NCI-H2081 treated with DMSO at 0.1 percent for 48 hours (cell line): ENCODE data around the gene TBX1.
"Not testable (repeated sequence)": the region's sequence is repeated elsewhere in the genome, so short reads cannot be mapped to it uniquely, and the experiment has no call there.

Experiments used
- DNase-seq: peaks from one replicate; lab custom pipeline; 2025; lab: John Stamatoyannopoulos, UW

Gene TBX1

DNA sequence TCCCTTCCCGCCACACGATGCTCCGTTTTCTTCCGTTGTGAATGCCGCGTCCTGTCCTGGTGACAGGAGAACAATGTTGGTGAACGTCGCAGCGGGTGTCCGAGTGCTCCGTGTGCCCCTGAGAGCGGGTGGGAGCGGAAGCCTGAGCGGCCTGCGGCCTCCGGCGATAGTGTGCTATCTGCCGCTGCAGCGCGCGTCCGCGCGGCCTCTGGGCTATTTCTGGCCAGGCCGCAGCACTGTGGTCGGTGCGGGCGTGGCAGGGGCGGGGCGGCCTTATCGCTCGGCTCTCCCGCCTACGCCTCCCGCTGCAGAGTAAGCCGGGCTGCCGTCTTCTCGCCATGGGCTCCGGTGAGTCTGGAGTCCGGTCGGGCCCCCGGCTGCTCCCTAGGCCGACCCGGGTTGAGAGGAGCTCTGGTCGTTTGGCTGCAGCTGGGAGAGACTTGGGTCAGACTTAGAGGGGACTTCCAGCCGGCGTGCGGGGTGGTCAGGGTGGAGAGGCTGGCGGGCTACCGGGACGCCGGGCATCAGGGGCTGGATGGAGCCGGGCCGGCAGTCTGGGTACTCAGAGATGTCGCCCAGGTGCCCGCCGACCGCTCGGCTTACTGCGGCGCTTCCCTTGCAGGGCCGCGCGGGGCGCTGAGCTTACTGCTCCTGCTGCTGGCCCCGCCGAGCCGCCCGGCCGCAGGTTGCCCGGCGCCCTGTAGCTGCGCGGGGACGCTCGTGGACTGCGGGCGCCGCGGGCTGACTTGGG is 37.2 kb upstream of the TBX1 start, which contains the start of gene GP1BB:
Gene GP1BB (plus strand): TSS at position 308 of the 751 bp plus-strand sequence. CDS start 31 bp downstream, at position 339.
- no peak for DNase-seq

DNA sequence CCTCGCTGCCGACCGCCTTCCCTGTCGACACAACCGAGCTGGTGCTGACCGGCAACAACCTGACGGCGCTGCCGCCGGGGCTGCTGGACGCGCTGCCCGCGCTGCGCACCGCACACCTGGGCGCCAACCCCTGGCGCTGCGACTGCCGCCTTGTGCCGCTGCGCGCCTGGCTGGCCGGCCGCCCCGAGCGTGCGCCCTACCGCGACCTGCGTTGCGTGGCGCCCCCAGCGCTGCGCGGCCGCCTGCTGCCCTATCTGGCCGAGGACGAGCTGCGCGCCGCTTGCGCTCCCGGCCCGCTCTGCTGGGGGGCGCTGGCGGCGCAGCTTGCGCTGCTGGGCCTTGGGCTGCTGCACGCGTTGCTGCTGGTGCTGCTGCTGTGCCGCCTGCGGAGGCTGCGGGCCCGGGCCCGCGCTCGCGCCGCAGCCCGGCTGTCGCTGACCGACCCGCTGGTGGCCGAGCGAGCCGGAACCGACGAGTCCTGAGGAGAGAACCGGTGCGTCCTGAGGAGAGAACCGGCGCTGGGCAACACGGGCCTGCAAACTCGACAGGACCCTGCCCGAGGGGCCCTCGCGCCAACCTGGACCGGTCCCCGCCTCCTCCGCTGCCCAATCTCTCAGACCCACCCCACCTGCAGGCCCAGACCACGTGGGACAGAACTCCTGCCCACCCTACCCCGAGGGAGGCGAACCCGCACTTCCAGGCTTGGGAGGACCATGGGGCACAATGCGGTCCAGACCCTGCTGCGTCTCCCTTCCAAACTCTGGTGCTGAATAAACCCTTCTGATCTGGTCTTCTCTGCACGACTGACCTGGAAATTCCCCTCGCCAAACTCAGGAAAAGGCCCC is 36.4 kb upstream of the TBX1 start:
- no peak for DNase-seq

DNA sequence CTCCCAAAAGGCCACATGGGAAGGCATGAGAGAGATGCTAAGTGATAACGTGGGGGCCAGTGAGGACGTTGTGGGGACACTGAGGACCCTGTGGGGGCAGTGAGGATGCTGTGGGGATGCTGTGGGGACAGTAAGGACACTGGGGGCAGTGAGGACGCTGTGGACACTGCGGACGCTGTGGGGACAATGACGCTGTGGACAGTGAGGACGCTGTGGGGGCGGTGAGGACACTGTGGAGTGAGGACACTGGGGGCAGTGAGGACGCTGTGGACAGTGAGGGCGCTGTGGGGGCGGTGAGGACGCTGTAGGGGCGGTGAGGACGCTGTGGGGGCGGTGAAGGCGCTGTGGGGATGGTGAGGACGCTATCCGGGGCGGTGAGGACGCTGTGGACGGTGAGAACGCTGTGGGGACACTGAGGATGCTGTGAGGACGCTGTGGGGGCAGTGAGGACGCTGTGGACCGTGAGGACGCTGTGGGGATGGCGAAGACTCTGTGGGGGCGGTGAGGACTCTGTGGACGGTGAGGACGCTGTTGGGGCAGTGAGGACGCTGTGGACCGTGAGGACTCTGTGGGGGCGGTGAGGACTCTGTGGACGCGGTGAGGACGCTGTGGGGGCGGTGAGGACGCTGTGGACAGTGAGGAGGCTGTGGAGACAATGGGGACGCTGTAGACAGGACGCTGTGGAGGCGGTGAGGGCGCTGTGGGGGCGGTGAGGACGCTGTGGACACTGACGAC is 35.5 kb upstream of the TBX1 start:
- DNase-seq = no peak

DNA sequence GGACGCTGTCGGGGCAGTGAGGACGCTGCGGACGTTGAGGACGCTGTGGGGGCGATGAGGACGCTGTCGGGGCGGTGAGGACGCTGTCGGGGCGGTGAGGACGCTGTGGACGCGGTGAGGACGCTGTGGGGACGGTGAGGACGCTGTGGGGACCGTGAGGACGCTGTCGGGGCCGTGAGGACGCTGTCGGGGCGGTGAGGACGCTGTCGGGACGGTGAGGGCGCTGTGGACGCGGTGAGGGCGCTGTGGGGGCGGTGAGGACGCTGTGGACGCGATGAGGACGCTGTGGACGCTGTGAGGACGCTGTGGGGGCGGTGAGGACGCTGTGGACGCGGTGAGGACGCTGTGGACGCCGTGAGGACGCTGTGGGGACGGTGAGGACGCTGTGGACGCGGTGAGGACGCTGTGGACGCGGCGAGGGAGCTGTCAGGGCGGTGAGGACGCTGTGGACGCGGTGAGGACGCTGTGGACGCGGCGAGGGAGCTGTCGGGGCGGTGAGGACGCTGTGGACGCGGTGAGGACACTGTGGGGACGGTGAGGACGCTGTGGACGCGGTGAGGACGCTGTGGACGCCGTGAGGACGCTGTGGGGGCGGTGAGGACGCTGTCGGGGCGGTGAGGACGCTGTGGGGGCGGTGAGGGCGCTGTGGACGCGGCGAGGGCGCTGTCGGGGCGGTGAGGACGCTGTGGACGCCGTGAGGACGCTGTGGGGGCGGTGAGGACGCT is 34.4 kb upstream of the TBX1 start:
- DNase-seq = not testable (repeated sequence)

DNA sequence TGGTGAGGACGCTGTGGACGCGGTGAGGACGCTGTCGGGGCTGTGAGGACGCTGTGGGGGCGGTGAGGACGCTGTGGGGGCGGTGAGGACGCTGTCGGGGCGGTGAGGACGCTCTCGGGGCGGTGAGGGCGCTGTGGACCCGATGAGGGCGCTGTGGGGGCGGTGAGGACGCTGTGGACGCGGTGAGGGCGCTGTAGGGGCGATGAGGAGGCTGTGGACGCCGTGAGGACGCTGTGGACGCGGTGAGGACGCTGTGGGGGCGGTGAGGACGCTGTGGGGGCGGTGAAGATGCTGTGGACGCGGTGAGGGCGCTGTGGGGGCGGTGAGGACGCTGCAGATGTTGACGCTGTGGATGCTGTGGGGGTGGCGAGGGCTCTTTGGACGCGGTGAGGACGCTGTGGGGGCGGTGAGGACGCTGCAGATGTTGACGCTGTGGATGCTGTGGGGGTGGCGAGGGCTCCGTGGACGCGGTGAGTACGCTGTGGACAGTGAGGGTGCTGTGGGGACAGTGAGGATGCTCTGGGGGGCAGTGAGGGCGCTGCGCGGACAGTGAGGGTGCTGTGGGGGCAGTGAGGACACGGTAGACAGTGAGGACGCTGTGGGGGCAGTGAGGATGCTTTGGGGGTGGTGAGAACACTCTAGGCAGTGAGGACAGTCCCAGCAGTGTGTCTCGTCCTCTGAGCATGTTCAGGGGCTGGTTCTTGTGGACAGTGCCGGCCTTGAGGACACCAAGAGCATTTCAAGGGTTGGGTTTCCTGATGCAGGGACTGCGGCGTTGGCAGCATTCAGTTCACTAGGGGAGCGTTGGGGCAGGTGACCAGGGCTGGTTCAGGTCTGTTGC is 33.0 kb upstream of the TBX1 start:
- DNase-seq = no peak

DNA sequence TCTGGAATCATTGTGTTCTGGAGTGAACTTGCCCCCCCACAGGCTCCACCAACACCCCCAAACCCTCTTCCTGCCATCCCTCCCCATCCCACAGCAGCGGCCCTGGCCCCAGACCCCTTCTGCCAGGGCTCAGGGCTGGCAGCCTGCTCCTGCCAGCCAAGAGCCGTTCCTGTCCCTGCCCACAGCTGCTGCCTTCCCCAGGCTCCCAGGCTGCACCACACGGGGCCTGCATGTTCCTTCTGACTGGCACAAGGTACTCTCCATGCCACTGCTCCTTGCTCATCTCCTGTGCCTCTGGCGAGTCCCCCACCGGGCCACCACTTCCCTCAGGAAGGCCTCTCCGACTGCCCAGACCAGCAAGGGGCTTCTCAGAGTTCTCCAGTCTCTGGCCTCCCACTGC is 32.3 kb upstream of the TBX1 start:
- no peak for DNase-seq

DNA sequence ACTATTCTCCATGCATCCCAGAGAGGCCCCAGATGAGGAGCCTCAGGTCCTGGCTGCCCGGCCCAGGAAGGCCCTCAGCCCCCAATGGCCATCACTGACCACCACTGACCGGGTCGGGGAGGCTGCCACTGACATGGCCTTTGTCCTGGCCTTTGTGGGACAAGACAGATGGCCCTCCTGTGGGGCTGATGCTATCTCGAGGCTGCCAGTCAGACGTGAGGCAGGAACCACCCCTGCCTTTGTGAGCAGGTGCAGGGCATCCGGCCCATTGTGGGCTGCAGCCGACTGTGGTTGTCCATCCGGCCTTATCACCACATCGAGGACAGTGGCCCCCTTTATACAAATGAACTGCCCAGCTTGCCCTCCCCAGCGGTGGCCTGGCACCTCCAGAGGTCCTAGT is 31.7 kb upstream of the TBX1 start:
- DNase-seq = no peak

DNA sequence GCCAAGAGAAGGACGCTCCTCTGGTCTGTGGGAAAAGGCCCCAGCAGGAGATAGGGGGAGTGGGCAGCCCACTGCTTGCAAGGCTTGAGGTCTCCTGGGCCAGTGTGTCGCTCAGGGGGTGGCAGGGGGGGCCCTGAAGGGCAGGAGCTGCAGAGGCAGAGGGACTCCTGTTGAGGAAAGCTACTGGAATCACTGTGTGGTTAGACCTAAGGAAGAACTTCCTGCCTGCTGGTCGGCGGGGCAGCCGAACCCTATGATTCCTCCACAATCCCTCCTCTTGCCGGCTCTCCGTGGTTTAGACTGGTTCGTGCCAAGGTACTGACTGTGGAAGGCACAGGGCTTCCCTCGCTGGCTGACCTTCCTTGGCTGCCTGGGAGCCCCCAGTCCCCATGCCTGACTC is 31.1 kb upstream of the TBX1 start:
- no peak for DNase-seq

DNA sequence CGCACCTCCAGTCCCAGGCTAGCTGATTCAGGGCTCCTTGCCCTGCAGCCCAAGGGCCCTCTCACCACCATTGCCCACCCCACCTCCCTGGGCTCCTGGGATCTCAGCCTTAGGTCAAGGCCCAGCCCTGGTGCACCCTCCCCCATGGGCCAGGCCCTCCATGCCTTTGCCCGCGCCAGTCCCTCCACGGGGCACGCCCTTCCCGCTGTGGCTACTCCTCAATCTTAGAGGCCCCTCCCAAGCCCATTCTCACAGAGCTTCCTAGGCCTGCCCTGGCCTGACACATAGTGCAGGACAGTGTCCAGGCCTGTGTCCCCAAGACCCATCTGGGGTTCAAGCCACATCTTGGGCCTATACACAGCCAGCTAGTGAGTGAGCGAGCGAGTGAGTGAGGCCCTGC is 30.4 kb upstream of the TBX1 start:
- DNase-seq = no peak

DNA sequence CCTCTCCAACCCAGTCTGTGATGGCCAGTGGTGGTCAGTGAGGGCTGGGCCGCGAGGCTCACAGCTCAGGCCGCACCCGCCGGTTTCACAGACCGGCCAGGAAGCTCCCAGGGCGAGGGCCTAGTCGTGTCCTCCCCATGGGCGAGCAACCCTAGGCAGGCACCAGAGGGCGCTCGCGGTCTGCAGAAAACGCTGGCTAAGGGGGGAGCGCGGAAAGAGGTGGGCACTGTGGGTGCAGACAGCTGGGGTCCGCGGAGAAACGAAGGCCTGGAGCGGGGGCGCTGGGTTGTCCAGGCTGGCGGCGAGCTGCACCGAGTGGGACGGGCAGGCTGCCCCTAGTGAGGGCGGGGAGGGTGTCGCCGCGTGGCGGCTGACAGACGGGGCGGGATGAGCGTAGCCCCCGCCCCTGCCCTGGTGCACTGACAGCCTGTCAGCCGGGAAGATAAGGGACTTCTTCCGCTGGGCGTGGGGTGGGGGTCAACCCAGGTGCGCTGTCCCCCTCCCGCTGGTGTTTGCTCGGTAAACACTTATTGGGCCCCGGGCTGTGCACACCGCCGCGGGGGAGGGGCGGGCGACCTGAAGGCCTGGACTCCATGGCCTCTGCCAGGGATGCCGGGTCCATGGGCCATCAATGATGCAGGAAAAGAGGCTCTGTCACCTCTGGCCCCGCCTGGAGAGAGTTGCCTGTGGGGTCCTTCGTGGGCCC is 29.8 kb upstream of the TBX1 start:
- DNase-seq = no peak

DNA sequence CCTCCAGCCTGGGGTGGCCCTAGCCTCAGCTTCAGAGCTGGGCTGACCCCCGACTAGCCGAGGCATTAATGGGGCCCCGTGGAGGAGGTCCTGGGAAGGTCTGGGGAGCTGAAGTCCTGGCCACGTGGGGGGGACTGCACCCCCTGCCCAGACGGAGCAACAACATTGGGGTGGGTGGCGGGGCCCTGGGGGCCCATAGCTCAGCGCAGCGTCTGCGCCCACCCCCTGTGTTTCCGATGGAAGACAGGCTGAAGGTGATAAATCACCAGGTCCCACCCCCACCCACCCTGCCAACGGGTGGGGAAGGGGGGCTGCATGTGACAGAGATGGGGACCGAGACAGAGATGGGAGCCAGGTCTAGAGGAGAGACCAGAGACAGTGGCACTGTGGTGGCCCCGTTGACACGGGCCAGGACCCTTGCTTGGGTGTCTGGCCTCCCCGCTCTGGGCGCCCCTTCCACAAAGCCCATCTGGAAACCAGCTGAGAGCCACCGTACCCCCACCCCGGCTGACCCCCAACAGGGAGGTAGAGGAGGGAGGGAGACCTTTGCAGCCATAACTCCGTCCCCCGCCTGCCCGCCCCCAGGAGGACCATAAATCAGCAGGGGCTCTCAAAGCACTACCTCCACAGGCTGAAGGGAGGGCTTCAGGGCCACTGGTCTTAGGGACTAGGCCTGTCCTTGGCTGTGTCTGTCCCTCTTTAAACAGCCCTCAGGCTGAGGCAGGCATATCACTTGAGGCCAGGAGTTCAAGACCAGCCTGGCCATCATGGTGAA is 29.0 kb upstream of the TBX1 start:
- no peak for DNase-seq

DNA sequence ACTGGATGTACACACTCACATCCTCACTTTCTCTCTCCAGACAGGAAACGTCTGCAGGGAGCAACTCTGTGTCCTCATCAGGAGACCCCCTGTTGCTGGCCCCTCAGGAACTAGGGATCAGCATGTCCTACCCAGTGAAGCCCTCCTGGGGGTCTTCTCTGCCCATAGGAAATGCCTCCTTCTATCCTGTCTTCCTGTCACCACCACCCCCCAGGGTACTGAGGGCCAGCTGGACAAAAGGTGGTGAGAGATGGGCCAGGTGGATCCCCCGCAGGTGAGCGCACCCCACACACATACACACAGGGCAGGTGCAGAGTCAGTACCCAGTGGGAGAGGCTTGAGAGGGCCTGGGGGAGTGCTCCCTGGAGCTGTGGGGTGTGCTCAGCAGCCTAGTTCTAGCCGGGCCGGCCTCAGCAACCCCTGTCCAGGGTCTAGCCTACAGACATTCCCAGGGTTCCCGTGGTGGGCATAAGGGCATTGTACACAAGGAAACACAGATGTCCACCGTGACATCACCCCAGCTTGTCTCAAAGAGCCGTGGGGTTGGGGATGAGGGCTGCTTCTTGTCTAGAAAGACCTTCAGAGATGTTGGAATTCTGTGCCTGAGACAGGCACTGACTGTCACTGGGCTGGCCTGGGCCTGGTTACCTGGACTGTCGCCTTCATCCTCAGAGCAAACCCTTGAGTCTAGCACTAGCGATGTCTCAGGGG is 28.0 kb upstream of the TBX1 start:
- no peak for DNase-seq

DNA sequence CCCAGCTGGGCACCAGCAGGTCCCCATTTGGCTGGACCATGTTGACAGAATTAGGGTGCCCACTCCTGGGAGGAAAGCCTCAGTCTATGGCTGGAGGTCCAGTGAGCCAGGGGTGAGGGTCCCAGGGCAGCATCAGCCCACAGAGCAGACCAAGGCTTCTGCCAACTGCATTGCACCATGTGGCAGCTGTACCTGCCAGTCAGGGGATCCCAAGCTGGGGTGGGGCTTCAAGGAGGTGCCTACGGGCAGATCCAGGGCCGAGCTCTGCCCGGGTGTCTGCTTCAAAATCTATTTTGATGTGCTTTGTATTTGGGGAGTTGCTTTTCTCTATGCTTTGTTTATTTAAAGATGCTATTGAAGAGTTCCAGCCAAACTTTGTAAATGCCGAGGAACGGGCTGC is 26.8 kb upstream of the TBX1 start:
- no peak for DNase-seq

DNA sequence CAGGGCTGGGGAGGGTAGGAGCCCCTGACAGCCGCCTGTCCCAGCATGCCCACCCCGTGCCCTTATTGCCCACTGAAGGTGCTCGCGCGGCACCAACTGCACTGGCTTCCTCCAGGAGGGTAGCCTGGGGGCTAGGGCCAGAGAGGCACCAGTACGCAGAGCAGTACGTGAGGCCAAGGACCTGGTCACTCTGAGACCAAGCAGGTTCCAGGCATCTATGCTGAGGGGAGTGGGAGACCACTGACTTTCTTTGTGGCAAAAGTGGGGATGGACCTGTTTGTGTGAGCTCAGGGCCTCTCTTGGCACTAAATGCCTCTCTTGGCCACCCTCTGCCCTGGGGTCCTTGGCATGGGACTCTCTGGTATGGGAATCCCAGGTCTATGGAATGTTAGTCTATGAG is 26.4 kb upstream of the TBX1 start:
- DNase-seq = no peak

DNA sequence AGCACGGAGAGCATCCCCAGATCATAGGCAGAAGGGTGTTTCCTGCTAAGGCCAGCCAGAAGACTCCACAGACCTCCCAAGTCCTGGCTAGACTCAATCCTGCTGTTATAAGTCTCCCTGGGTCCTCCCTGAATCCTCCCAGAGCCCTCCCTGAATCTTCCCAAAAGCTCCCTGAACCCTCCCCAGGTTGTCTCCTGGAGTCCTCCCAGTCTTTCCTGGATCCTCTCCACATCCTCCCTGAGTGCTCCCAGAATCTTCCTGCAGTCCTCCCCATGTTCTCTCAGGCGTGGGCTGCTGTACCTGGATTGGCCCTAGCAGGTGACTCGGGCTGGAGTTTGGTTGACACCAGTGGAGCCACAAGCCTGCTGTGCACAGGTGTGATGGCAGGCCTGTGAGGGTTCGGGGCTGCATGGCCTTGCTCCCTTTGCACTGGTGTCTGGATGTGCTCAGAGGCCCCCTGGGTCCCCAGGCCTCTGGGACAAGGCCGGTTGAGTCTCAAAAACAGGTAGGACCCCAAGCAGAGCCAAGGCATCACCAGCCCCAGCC is 25.7 kb upstream of the TBX1 start:
- DNase-seq = no peak

DNA sequence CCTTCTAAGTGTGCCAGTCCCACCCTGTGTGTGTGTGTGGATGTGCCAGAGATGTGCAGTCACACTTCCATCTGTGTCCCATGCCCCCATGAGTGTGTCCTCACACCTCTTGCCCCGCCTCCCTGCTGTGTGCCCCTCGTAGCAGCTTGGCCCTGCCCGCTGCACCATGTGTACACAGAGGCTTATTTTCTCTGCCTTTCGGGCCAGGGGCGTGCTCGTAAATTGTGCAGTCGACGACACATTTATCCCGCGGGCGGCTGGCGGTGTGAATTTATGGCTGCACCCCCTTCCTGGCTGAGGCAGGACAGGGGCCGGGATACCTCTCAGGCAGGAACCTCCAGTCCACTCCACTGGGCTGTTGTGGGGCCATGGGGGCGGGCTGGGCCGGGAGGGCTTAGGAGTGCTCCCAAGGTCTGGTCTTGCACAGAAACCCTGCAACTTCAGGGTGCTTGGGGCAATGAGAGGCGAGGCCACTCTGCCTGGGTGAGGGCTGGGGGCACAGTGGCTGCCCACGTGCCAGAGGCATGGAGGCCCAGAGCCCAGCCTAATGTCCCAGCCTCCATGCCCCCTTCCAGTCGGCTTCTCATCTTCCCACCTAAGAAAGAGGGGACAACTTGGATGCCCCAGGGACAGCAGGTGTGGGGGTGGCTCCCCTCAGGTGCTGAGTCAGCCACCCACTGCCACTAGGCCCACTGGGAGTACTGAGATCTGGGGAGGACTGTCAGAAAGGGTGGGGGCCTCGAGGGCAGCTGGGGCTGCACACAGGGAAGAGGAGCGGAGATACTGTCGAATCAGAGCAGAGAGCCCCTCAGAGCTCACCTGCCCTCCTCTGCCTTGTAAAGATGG is 24.7 kb upstream of the TBX1 start:
- no peak for DNase-seq

DNA sequence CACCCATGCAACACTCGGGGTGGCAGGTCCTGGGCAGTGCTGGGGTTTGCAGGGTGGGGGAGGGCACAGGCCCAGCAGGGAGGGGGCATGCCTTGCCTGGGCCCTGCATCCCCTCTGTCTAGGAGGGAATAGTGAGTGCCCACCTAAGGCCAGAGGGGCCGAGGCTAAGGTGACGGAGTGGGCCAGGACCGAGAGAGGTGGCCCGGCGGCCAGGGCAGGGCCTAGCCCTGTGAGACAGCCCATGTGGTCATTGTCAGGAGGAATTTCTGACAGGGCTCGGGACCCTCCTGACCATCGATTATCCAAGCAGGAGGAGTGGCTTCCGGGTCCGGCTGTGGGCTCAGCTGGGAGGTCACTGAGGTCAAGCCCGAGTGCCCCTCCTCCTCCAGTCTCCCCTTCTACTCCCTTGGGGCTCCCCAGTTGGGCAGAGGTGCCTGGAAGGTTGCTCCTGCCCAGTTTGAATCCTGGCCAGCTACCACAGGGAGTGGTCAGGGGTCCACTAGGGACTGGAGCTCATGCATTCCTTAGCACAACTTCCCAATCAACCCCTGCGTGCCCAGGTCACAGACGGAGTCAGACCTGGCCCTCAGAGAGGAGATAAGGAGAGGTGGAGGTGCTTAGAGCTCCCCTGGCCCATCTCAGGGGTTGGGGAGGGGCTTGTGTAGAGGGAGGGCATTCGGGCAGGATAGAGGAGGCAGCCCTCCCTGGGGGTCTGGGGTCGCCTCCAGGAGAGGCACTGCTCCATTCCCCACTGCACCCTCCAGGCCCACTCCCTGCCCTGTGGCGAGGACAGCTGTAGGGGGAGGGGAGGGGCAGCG is 22.5 kb upstream of the TBX1 start:
- no peak for DNase-seq
